B cell (primary cell): ENCODE measurements around the gene AMD1. TPM values are rescaled to one million over a fixed set of nuclear protein-coding genes. Genes with fewer than 3 reads are reported as not detected.

Experiments
- ATAC-seq: fragments of 200-7000 bp; cut with Tn5 transposase; one replicate; pipeline ENCODE4 v1.10.0; 2021; ENCODE audit warnings: low read depth, mild to moderate bottlenecking, moderate number of reproducible peaks, moderate library complexity
- CTCF ChIA-PET: fragments of 350-600 bp; sonication (Branson Sonifier 250); formaldehyde crosslinking; loops from one replicate; lab custom pipeline; 2021; ENCODE audit warnings: antibody characterized with exemption, inconsistent platforms; lab: Charles Lee
- POLR2A ChIA-PET: fragments of 350-600 bp; sonication (Branson Sonifier 250); formaldehyde crosslinking; loops from one replicate; lab custom pipeline; 2021; ENCODE audit warnings: antibody characterized with exemption; lab: Charles Lee
- DNase-seq: peaks from one replicate; pipeline ENCODE4 v3.0.0; 2013
- H2AFZ ChIP-seq: 2 replicates; pipeline ENCODE4 v1.6.1; 2012; ENCODE audit warnings: mild to moderate bottlenecking, low read depth, low read length; ENCODE audit not compliant: insufficient read depth, poor library complexity, severe bottlenecking
- H3K27ac ChIP-seq, 2 donors: 1 replicate in 1 of 2; 2 replicates in 1 of 2; pipeline ENCODE4 v1.5.1; 2012 to 2013; ENCODE audit warnings: low read length in 2 of 2, mild to moderate bottlenecking in 2 of 2, moderate library complexity in 1 of 2
- H3K27me3 ChIP-seq, 4 experiments: fragments of 200-600 bp in 1 of 4; sonication (generic) in 1 of 4; replicated peaks in 1 of 4; 1 replicate in 2 of 4; 2 replicates in 2 of 4; pipeline versions ENCODE4 v1.6.1 to v1.7.0; 2013 to 2016; ENCODE audit warnings: low read length in 3 of 4, mild to moderate bottlenecking in 2 of 4, mixed read lengths in 1 of 4, moderate library complexity in 1 of 4; ENCODE audit not compliant: insufficient read depth in 4 of 4, control insufficient read depth in 3 of 4; ENCODE audit errors: control extremely low read depth in 1 of 4
- H3K36me3 ChIP-seq, 2 experiments: replicated peaks in 1 of 2; 1 replicate in 1 of 2; 2 replicates in 1 of 2; pipeline versions ENCODE4 v1.6.1 to v1.7.1; 2013; ENCODE audit warnings: low read length in 1 of 2; ENCODE audit not compliant: insufficient read depth in 2 of 2, control insufficient read depth in 1 of 2; ENCODE audit errors: control extremely low read depth in 1 of 2, extremely low read depth in 1 of 2
- H3K4me1 ChIP-seq, 2 donors: fragments of 200-600 bp in 1 of 2; sonication (generic) in 1 of 2; 1 replicate in 1 of 2; 2 replicates in 1 of 2; pipeline versions ENCODE4 v1.5.1 to v1.6.1; 2013 to 2017; ENCODE audit warnings: low read length in 2 of 2; ENCODE audit not compliant: control insufficient read depth in 2 of 2, insufficient read depth in 2 of 2
- H3K4me2 ChIP-seq: replicated peaks from 2 replicates; pipeline ENCODE3; 2012; ENCODE audit warnings: mild to moderate bottlenecking, low read depth, low read length; ENCODE audit not compliant: poor library complexity, severe bottlenecking
- H3K4me3 ChIP-seq, 5 experiments: fragments of 200-600 bp in 1 of 5; sonication (generic) in 1 of 5; 1 replicate in 3 of 5; 2 replicates in 2 of 5; pipeline versions ENCODE4 v1.5.1 to v1.7.0; 2011 to 2016; ENCODE audit warnings: low read length in 4 of 5, mild to moderate bottlenecking in 4 of 5, low read depth in 2 of 5, control low read depth in 1 of 5, moderate library complexity in 1 of 5; ENCODE audit not compliant: insufficient read depth in 1 of 5; ENCODE audit errors: control extremely low read depth in 1 of 5, extremely low read depth in 1 of 5
- H3K79me2 ChIP-seq: fragments of 200-600 bp; sonication (generic); one replicate; pipeline ENCODE4 v1.6.0; 2016; ENCODE audit warnings: low read length; ENCODE audit not compliant: control insufficient read depth, insufficient read depth
- H3K9ac ChIP-seq: fragments of 200-600 bp; sonication (generic); 2 replicates; pipeline ENCODE4 v1.6.1; 2017; ENCODE audit warnings: mild to moderate bottlenecking, low read length, moderate library complexity
- H3K9me3 ChIP-seq, 3 donors: one replicate each; pipeline versions ENCODE4 v1.6.1 to v1.7.1; 2013; ENCODE audit warnings: low read length in 2 of 3; ENCODE audit not compliant: control insufficient read depth in 2 of 3, insufficient read depth in 1 of 3; ENCODE audit errors: control extremely low read depth in 1 of 3
- H4K20me1 ChIP-seq: 2 replicates; pipeline ENCODE4 v1.6.0; 2012; ENCODE audit warnings: mild to moderate bottlenecking, low read length; ENCODE audit not compliant: insufficient read depth, control insufficient read depth, poor library complexity, severe bottlenecking
- H3K27ac Mint-ChIP-seq: one replicate; pipeline ENCODE4 v1.8.0; 2021; ENCODE audit warnings: mixed read lengths
- H3K27me3 Mint-ChIP-seq: one replicate; pipeline ENCODE4 v1.8.0; 2021; ENCODE audit warnings: mixed read lengths
- H3K4me1 Mint-ChIP-seq: one replicate; pipeline ENCODE4 v1.8.0; 2021; ENCODE audit warnings: mixed read lengths
- H3K4me3 Mint-ChIP-seq: one replicate; pipeline ENCODE4 v1.8.0; 2021; ENCODE audit warnings: mixed read lengths
- H3K9me3 Mint-ChIP-seq: one replicate; pipeline ENCODE4 v1.8.0; 2022; ENCODE audit warnings: mixed read lengths; ENCODE audit not compliant: insufficient read depth
- CTCF ChIP-seq: fragments of 200-600 bp; IDR thresholded peaks from one replicate; pipeline ENCODE4 v1.8.0; 2022; ENCODE audit warnings: antibody characterized with exemption, mild to moderate bottlenecking
- EZH2 ChIP-seq: IDR thresholded peaks from 2 replicates; pipeline ENCODE4 v1.6.1; 2012; ENCODE audit warnings: borderline replicate concordance, low read depth, mild to moderate bottlenecking, moderate library complexity, low read length; ENCODE audit not compliant: insufficient read depth, poor library complexity, severe bottlenecking
- WGBS: methylation state at CpG from one replicate; pipeline ENCODE4 v1.1.5; 2013; ENCODE audit warnings: missing lambda C conversion rate; ENCODE audit not compliant: insufficient coverage; 5-methylcytosine and 5-hydroxymethylcytosine counted together
- intact Hi-C: fragments of 100-400 bp; cut with micrococcal nuclease; formaldehyde crosslinking; loops from one replicate; pipeline ENCODE4 v1.10.0; 2022
- polyA plus RNA-seq: library from polyadenylated mRNA; depleted of rRNA; stranded (reverse); fragments of >200 nt; gene quantifications from 2 replicates; pipeline ENCODE4 v1.2.3, GENCODE V29; 2012
- total RNA-seq, 2 donors: library from RNA; stranded (reverse); fragments of 120-200 nt in 1 of 2; gene quantifications; 1 replicate in 1 of 2; 2 replicates in 1 of 2; pipeline versions ENCODE4 v1.2.3 to v1.2.4, GENCODE V29; 2013 to 2022

AMD1 gene
- total and polyA plus RNA-seq, 2 donors (not counting 1 experiment from before 2014, with no cell fraction given) = 49.8 to 56.8 TPM

DNA sequence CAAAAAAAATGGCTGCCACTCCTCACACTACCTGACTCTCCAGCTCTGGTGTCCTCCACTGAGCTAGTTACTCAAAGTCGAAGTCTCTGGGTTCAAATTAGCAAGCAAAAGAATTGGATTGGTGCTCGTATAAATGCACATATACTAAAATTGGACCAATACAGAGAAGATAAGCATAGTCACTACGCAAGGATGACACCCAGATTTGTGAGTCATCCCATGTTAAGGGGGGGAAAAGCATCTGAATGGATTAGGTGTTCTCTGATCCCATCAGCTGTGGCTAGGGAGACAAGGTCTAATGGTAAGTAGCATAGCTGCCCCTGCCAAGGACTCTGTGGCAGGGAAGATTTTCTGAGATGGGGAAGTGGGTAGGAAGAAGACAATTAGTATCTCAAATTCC lies 18.3 kb upstream of the AMD1 start:
- peaks cover 0 to 11% (median 0%) of the 10 kb centered on the region in 3 donors for H3K9me3 ChIP-seq
- no peak overlapping the region for H3K4me2 ChIP-seq
- H4K20me1 ChIP-seq = no peaks in the 10 kb centered on the region
- no peaks in the 10 kb centered on the region for H3K27me3 ChIP-seq
- 100% methylated on average over 1 of the region's 3 CpGs for WGBS
- no peak overlapping the region for H3K4me3 ChIP-seq
- no peaks in the 10 kb centered on the region for H3K9me3 Mint-ChIP-seq
- intact Hi-C loops = no loop called here
- H2AFZ ChIP-seq = no peak overlapping the region
- POLR2A ChIA-PET = no interaction called here
- DNase-seq = no peak
- peaks cover 11 to 14% of the 10 kb centered on the region in 2 donors for H3K4me1 ChIP-seq
- peaks cover 12% of the 10 kb centered on the region for H3K4me1 Mint-ChIP-seq
- TF ChIP-seq CTCF (no peak), EZH2 (no peak)
- CTCF ChIA-PET = interaction anchor here (0.7 to 1.8 kb wide), 2 partner anchors 10 to 20 kb away, joined by 3 read pairs; no protein-coding TSS in a partner anchor
- H3K79me2 ChIP-seq = no peaks in the 10 kb centered on the region
- H3K27me3 Mint-ChIP-seq = no peaks in the 10 kb centered on the region
- no peak for ATAC-seq
- no peak overlapping the region for H3K27ac Mint-ChIP-seq
- H3K4me3 Mint-ChIP-seq = no peak overlapping the region
- no peak overlapping the region for H3K27ac ChIP-seq
- H3K36me3 ChIP-seq = no peaks in the 10 kb centered on the region
- H3K9ac ChIP-seq = no peak overlapping the region

- WGBS = 98% methylated on average over 20 of the region's 21 CpGs
- no peaks in the 10 kb centered on the region for H3K9me3 Mint-ChIP-seq
- H3K4me3 Mint-ChIP-seq = no peak overlapping the region
- peaks cover 12% of the 10 kb centered on the region for H3K4me1 Mint-ChIP-seq
- H3K9ac ChIP-seq = no peak overlapping the region
- no peak overlapping the region for H2AFZ ChIP-seq
- H3K27me3 Mint-ChIP-seq = no peaks in the 10 kb centered on the region
- no peaks in the 10 kb centered on the region for H3K79me2 ChIP-seq
- DNase-seq (no peak), ATAC-seq (no peak)
- POLR2A ChIA-PET = interaction anchor here (0.6 kb wide), 1 partner anchor 13 kb away, joined by 6 read pairs; no protein-coding TSS in a partner anchor
- no peaks in the 10 kb centered on the region for H3K36me3 ChIP-seq
- no peak overlapping the region for H3K27ac ChIP-seq
- no peak overlapping the region for H3K4me2 ChIP-seq
- intact Hi-C loops = loop anchor here (2.0 kb wide), 1 partner anchor 17 kb away; the partner anchor contains the start of gene AMD1
- no peak overlapping the region for H3K27ac Mint-ChIP-seq
- H3K4me1 ChIP-seq = peaks cover 11 to 14% of the 10 kb centered on the region in 2 donors
- H3K9me3 ChIP-seq = peaks cover 0 to 11% (median 0%) of the 10 kb centered on the region in 3 donors
- H3K27me3 ChIP-seq = no peaks in the 10 kb centered on the region
- H4K20me1 ChIP-seq = no peaks in the 10 kb centered on the region
- no peak overlapping the region for H3K4me3 ChIP-seq
- TF ChIP-seq CTCF (no peak), EZH2 (no peak)
- CTCF ChIA-PET = interaction anchor here (1.8 kb wide), 1 partner anchor 18 kb away, joined by 3 read pairs; no protein-coding TSS in a partner anchor
Observed at GRCh38 chr6:110858016-110858415, 16.6 kb upstream of the AMD1 start.
